GM19372 (cell line): ENCODE data around the gene C1QTNF8.

Experiments
- ATAC-seq: cut with Tn5 transposase; IDR thresholded peaks from one replicate; pipeline ENCODE4 v1.9.1; 2021; ENCODE audit warnings: mild to moderate bottlenecking, low read depth, moderate library complexity; ENCODE audit not compliant: unreplicated experiment

C1QTNF8 gene

GRCh38 chr16:1066584-1067172 is 29.4 kb downstream of the C1QTNF8 start:
- no peak for ATAC-seq

GRCh38 chr16:1065469-1066128 is 30.4 kb downstream of the C1QTNF8 start:
- ATAC-seq = no peak

DNA sequence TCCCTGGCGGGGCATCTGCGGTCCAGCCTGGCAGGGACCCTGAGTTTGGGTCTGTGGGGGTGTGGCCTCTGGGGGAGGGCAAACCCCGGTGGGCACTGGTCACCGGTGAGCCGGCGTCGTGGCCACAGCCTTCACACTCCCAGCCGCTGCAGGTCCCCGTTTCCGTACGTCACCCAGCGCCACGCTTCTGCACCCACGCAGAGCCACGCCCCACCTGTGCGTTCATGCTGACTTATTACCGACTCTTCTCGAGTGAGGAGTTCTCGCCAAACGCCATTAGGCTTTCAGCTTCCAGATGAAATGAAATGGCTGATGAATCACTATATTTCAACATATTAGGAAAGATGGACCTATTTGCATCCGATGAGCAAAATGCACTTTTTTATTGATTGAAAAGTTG is 32.3 kb downstream of the C1QTNF8 start:
- no peak for ATAC-seq

GRCh38 chr16:1062895-1063294 is 33.1 kb downstream of the C1QTNF8 start:
- no peak for ATAC-seq

GRCh38 chr16:1061769-1062505 is 34.1 kb downstream of the C1QTNF8 start:
- ATAC-seq = no peak

GRCh38 chr16:1060416-1061340 is 35.4 kb downstream of the C1QTNF8 start:
- no peak for ATAC-seq

- ATAC-seq = no peak
Measured at GRCh38 chr16:1059310-1059709, 36.7 kb downstream of the C1QTNF8 start.

DNA sequence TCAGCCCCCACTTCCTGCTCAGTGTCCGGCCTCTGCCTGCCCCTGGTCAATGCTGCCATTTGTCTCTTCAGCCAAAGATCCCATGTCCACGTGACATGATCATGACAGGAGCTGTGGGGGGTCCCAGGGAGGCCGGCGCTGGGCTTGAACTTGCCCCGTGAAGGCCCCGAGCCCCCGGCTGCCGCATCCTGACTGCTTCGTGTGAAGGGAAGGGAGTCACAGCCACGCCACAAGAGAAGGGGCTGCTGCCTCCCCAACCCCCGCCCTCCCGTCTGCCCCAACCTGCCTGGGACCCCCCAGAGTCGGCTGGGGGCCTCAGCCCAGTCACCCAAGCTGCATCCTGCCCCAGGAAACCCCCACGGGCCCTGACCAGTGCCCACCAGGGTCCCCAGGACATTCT is 37.8 kb downstream of the C1QTNF8 start:
- ATAC-seq = no peak

DNA sequence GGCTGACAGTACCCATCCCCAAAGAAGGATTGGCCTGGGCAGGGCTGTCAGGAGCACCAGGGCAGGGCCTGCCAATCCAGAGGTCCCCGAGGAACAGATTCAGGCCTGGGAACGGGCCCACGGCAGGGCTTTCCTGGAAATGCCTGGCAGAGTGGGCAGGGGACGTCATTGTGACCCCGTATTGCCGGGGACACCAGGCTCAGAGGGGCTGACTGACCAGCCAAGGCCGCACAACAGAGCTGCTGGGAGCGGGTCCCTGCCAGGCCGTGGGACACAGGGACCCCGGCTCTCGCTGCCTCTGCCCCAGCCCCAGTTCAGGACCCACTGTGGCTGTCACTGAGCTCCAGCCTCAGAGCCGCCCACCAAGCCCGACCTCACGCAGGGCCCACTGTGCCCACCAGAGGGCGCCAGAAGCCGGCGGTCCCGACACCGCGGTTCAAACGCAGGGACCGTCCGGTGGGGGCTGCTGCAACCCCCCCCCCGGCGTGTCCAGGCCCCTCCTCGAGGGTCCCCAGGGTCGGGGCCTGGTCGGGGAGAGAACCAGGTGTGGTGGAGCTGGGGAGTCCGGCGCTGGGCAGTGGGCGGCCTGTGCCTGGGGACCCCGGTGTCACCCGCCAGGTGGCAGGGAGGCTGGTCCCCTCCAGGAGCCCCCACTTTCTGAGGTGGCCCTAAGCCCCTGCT is 38.7 kb downstream of the C1QTNF8 start:
- no peak for ATAC-seq

DNA sequence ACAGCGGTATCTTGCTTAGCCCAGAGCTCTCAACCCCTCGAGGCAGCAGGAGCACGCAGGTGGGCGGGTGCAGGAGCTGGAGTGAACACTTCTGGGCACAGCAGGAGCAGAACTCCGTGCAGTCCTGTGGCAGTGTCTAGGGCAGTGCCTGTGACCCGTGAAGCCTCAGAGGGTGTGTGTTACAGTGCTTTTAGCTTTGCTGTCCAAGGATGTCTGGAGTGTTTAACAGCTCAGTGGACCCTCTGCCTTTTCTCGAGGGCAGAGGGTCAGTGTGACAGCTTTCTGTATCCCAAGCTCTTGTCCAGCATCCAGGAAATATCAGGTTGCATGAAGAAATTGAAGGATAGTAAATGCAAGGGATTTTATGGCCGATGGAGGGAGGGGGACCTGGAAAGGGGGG is 39.8 kb downstream of the C1QTNF8 start:
- ATAC-seq = no peak

DNA sequence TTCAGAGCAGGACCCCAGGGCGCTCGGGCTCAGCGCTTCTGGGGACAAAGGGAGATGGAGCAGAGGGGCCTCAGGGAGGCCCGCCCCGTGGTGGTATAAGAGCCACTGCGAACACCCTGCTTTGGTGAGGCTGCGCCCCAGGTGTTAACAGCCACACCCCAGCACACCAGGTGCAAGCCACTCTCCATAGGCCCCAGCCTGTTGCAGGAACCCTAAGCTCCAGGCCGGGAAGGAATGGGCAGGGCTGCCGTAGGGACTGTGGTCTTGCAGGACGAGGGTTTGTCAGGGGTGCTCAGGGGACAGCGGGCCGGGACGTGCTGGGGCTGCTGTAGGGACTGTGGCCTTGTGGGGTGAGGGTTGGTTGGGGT is 40.5 kb downstream of the C1QTNF8 start:
- ATAC-seq = no peak

GRCh38 chr16:1054660-1055556 is 41.1 kb downstream of the C1QTNF8 start:
- ATAC-seq = no peak

DNA sequence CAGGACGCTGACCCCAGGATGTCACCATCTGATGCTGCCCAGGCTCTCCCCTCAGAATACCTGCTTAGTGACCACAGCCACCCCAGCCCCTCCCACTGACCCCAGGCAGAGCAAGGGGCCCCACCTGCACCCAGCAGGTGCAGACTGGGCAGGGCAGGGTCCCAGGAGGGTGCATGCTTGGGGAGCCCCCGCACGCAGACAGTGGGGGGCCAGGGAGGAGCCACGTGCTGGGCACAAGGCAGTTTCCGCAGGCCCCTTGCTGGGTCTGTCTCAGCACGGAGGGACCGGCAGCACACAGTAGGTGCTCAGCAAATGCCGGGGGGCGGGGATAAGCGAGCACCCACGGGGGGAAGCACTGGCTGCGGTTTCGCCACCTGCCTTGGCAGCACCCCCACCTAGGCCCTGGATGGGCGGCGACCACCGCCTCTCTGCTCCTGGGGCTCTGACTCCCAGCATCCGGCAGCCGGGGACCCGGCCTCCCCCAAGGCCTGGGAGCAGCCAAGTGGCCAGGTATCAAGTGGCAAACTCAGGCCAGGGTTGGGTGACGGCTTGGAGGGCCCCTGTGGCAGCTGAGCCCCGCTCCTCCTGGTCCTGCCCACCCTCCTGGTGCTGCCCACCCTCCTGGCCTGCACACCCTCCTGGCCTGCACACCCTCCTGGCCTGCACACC is 42.2 kb downstream of the C1QTNF8 start:
- no peak for ATAC-seq

DNA sequence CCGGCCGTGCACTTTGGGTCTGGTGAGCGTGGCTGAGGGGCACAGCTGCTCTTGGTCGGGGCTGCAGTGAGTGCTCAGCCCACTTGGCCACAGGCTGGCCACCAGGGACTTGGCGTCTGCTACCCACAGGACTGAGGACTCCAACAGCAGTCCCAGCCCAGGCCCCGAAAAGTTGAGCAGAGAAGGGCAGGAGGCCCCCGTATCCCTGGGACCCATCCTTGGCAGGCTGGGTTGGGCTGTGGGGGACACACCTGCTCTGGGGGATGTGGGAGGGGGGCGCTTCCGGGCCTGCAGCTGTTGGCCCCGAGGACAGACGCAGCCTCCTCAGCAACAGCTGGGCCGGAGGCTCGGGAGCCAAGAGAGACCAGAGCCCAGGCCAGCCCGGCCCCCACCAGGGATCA is 42.9 kb downstream of the C1QTNF8 start:
- ATAC-seq = no peak

GRCh38 chr16:1052721-1053120 is 43.3 kb downstream of the C1QTNF8 start:
- ATAC-seq = no peak

GRCh38 chr16:1051446-1051845 is 44.6 kb downstream of the C1QTNF8 start:
- no peak for ATAC-seq

DNA sequence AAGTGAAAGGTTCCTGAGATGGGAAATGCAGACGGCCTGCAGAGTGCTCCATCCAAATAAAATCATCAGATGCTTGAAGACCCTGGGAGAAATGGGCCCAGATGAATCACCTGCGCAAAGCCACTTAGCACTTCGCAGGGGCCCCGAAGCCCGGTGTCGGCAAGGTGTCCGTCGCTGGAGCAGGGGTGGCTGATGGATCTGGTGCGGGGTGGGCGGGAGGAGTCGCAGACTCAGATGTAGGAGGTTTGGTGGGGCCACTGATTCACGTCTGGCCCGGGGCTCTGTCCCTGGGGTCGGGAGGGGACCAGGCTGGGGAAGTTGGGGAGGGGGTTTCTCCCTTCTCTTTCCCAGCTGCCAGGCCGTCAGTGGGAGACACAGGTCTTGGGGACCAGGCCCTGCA is 45.1 kb downstream of the C1QTNF8 start:
- no peak for ATAC-seq

DNA sequence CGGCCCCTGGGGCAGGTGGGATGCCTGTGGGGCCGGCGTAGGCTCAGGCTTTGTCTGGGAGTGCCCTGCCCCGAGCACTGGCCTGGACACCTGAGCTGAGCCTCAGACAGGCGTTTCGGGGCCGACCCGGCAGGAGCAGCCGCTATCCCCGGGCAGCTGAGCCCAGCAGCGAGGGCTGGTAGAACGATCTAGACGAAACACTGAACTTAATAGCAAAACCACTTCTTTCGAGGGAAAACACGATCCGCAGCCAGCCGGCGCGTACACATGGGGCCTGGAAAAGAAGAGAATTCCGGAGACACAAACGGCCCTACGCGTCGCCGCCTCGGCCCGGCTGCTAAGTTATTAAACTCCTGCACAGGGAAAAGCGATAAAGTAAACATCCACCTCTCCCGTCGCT is 45.5 kb downstream of the C1QTNF8 start:
- no peak for ATAC-seq

- no peak for ATAC-seq
Measured at GRCh38 chr16:1049976-1050247, 46.1 kb downstream of the C1QTNF8 start.
